OCI-M2 (cell line): ENCODE measurements around the gene C4orf51.

Experiments
- DNase-seq: peaks from one replicate; lab custom pipeline; 2025; ENCODE audit not compliant: unreplicated experiment; lab: John Stamatoyannopoulos, UW

Gene C4orf51

DNA sequence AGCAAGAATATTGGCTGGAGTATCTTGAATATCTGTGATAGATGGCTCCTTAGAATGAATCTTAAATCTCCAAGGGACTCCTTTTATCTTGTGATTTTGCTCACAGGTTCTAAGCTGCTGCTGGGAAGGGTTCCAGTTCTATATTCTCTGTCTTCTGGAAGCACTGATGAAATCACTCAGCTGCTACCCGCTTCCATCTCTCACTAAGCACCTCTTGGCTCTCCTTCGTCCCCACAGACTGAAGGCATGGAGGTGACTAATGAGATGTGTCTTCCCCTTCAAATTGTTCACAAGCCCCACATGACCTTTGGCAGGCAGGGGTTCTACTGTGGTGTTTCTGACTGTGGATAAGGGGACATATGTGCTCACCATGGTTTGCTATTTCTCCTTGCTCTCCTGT, 75.9 kb downstream of the C4orf51 start:
- DNase-seq = no peak

DNA sequence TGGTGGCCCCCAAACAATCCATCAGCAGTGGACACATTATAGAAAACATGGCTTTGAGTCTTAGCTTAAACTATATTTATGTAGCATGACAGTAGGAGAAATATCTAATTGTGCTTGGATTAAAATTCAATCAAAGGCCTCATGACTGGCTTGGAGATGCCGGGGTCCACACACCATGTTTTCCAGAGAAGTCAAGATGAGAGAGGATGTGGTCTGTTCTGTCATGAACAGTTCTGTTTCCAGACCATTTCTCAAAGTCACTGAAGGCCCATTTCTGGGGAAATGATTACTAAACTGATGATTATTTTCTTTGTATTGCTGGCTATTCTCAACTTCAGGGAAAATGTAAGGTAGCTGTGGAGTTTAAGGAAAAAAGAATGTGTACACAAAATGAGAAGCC, 76.3 kb downstream of the C4orf51 start:
- DNase-seq = no peak

DNA sequence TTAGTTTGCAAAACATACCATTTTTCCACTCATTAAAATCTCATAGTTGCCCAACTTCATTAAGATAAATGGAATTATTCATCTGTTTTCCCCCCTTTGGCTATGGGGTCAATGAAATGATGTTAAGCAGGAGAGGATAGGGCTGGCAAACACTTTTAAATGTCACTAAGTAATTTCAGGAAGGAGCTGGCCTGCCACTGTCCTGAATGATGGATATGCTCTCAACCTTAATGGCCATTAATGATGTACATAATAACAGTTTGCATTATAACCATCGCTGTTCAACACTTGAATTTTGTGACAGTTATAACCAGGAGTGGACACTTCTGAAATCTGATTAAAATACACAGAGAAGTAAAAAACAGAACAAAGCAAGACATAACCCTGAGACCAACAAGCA, 77.2 kb downstream of the C4orf51 start:
- DNase-seq = no peak

DNA sequence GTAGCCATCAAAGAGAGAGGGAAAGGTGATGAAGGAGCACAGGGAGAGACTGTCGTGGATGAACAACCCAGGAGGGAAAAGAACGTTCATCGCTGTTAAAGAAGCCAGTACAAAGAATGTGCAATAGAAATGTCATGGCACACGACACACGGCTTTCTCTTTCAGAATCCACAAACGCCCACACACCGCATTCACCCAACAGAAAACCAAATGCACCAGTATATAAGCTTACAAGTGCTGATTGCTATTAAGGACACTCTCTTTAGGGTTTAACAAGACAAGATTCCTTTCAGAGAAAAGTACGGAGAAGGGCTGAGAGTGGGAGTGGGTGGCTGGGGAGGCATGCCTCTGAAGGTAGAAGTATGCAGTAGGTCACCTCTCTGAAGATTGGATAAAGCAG, 80.2 kb downstream of the C4orf51 start:
- no peak for DNase-seq

DNA sequence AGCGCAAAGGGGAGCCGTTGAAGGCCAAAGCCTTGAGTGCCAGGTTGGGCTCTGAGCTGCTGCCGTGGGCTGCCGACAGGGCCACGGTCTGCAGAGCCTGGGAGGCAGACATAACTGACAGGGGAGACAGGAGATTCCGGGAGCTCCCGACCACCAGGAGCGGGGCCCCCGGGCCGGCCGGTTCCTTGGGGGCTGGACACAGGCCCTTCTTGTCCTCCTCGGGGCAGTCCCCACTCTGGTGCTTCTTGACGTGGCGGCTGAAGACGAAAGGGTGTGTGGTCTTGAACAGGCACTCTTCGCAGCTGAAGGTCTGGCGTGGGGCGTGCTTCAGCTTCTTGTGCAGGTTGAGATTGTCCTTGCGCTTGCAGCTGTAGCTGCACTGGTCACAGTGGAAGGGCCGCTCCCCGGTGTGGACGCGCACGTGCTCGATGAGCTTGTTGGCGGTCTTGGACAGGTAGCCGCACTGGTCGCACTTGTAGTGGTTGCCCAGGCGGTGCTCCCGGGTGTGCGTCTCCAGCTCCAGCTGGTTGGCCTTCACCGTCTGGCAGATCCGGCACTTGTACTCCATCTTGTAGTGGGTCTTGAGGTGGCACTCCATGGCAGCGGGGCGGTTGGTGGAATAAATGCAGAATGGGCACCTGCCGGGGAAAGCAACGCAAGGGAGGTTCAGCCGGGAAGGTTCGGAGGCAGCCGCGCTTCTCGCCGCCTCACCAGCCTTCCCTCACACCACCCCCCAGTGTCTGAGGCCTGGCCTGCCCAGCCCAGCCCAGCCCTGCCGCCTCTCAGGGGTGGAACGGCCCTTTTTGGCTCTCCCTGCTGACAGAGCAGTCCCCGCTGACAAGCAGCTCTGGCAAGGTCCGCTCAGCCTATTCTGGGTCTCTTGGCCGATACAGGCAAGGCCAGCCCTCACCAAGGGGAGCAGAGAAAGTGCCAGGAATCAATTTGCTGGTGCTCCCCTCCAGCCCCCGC, 81.3 kb downstream of the C4orf51 start:
- no peak for DNase-seq

DNA sequence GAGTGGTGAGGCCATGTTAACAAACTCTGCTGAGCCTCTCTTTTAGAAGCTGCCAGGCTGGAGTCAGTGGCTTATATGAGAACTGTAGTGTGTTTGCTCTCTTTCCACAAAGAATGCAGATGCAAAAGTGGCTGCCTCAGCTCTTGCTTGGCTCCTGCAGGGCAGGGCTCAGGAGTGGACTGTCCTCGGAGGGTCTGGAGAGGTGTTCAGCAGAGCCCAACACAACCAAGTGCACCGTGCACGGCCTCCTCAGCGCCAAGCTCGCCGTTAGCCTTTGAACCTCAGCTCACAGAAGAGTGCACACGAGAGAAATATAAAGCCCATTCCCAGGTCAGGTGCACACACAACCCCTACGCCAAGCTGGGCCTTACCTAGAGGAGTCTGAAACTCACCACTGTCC, 82.8 kb downstream of the C4orf51 start:
- DNase-seq = no peak

DNA sequence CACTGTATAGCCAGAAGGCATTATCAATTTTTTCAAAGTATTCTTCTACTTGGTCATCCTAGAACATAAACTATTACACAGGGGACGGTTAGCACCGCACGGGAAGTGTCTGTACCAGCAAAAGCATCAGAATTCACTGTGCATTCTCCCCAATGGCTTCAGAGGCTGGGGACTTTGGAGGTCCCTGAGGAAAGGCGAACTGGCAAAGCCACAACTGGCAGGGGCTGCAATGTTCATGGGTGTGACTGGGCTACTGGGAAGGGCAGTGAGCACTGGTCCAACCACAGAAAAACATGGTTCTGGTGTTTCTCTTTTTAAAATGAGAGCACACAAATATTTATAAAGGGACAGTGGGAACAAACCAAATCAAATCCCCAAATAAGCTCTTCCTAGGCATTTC, 83.5 kb downstream of the C4orf51 start:
- no peak for DNase-seq

DNA sequence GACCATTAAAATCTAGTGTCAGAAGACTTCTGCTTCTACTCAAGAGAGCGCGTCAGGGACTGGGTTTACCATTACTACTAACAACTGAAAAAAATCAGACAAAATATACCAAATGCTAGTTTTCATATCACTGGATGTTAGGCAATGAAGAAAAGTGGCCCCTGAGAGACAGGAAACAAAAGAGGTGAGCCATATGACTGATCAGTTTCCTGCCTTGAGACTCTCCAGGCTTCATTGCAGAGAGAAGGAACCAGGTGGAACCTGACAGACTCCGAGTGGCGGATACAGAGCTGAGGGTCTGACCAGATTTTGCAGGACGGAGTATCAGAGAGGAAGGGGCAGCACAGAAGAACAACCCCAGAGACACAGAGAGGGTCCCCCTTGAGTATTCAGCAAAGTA, 86.3 kb downstream of the C4orf51 start:
- DNase-seq = no peak

DNA sequence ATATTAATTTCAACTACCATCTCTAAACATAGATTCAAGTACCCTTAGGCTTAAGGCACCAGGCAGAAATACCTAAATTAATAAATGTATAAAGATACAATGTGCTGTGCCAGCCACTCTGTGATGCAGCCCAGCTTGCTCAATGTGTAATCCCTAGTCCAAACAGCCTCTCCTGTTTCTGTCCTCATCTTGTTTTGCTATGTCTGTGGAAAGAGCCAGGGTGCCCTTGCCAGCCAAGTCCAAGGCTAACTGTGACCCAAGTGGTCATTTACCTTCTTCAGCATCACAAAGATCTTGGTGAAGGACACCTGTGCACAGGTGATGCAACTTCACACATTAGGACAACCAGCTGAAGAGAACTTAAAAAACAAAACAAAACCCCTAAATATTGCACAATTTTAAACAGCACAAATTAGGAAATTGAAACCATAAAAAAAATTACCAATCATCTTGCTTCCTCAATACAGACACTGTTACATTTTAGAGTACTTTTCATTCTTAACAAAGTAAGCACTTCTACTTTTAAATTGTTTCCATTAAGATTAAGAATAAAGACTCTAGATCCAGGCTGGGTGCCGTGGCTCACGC, 89.6 kb downstream of the C4orf51 start:
- DNase-seq = no peak

DNA sequence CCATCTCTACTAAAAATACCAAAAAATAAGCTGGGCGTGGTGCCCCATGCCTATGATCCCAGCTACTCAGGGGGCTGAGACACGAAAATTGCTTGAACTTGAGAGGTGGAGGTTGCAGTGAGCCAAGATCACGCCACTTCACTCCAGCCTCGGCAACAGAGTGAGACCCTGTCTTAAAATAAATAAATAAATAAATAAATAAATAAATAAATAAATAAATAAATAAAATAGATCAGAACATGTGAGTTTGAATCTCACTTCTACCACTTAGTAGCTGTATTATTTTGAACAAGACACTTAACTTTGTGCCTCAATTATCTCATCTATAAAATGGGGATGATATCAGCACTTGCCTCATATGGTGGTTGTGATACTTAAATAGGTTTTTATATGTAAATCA, 90.2 kb downstream of the C4orf51 start:
- no peak for DNase-seq

DNA sequence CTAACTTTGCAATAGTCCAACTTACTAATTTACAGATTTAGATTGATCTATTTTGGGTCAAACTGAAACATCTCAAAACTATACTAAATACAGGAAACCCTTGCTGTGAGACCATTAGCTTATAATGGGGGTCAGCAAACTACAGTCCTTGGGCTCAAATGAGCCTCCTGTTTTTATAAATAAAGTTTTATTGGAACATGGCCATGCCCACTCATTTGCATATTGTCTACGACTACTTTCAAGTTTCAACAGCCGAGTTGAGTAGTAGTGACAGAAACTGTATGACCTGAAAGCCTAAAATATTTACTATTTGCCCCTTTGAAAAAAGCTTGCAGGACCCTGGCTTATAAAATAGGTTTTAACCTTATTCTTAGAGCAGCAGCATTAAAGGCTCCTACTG, 92.4 kb downstream of the C4orf51 start:
- DNase-seq = no peak

DNA sequence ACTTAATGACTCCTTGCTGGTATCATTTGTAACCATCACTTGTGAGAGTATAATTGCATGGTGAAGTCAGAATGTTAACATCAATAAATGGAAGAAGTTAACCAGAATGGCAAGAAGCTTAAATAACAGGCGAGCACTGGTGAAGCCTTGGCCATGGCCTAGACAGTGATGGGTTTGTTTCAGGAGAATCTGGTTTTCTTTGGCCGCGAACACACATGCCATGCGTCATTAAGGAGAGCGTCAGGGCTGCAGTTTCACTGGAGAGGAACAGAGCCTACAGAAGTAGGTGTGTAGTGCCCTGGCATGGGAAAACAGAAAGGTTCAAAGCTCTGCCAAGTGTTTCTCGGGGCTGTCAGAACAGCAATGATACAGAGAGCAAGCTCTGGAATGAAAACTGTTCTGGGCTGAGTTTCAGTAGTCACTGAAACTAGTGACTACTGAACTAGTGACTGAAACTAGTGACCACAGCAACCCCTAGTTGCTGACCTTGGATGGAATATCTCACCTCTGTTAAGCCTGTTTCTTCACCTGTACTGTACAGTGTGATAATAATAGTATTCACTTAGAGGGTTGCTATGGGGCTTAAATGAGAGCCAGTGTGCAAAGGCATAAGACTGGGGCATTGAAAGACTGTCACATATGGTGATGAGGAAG, 93.8 kb downstream of the C4orf51 start:
- no peak for DNase-seq

DNA sequence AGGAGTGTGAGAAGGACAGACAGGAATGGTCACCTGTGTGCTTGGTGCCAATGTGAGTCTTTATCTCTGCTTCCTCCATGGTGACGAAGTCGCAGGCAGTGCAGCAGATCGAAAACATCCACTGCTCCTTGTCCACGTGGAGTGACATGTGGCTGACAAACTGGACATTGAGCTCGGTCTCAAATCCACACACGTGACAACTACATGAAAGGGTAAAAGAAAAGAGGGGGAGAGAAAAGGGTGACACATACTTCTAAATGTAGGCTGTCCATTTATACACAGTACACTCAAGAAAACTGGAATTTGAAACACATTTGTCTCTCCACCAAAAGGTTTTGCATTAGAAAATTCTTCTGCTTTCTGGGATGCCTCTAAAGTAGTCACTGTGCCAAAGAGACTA, 94.5 kb downstream of the C4orf51 start:
- DNase-seq = no peak

DNA sequence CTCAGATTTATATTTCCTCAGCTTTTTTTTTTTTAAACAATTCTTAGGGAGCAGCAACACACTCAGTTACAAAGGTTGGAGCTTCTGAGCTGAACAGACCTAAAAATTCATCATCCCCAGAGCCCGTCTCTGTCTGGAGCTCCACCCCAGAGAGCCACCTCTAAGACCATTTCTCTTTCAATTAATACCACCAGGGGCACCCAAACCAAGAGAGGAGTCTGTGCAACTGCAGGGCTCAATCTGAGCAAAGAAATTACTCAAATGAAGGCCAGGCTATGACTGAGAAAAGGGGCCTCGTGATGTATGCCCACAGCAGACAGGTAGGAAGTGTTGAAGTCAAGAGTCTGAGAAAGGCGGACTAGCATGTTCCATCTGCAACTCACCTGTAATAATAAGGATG, 95.5 kb downstream of the C4orf51 start:
- no peak for DNase-seq

DNA sequence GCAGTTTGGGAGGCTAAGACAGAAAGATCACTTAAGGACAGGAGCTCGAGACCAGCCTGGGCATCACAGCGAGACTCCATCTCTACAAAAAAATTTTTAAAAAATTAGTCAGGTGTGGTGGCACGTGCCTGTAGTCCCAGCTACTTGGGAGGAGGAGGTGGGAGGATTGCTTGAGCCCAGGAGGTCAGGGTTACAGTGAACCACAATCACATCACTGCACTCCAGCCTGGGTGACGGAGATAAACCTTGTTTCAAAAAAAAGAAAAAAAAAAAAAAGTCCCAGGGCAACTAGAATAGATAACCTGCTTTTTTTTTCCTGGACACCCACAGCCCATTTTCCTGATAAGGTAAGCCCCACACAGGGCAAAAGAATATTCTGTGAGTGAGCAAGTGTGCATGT, 96.3 kb downstream of the C4orf51 start:
- DNase-seq = no peak

DNA sequence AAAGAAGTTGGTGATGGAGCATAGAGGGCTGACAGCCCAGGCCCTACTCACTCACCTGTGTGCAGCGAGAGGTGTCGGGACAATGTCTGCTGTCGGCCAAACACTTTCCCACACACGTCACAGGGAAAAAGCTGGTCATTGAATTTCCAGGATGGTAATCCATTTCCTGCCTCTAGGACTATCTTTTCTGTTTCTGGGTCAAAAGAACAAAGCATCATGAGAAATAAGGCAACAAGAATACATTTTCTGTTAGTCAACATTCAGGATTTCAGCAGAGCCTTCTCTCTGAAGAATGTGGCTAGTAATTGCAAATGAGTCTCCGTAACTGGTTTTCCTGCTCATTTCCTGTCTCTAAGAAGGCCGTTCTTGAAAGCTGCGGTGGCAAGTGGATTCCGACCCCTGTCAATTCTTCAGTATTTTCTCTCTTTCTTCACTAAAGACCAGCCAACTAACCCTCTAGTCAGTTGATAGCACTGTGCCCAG, 99.4 kb downstream of the C4orf51 start:
- DNase-seq = no peak

DNA sequence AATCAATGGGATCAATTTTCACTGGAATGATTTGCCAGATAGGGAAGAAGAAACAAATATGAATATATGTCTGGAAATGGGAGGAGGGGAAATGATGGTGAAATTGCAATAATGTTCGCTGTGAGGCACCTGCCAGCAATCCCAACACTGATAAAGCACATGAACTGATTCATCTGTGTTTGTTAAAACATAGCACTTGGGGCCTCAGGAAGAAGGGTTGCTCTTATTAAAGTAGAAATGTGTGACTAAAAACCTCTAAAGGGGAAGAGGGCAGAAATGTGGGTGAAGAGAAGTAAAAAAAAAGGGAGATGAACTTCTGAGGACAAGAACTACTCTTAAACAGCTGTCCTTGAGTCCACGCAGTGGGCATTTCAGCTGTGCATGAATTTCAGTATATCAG, 101.4 kb downstream of the C4orf51 start:
- no peak for DNase-seq
